Esophagus muscularis mucosa (tissue), 4 donors: ENCODE data around the gene STAMBP. TPM values are rescaled to one million over a fixed set of nuclear protein-coding genes. Genes with fewer than 3 reads are reported as not detected.

ENCODE experiments used
- DNase-seq: peaks from one replicate; pipeline ENCODE4 v3.0.0-alpha.2; 2017; ENCODE audit errors: extremely low spot score
- H3K27ac ChIP-seq, 4 donors: fragments of 200-600 bp; sonication (generic); replicated peaks in 1 of 4; 1 replicate in 3 of 4; 2 replicates in 1 of 4; pipeline ENCODE4 v1.5.1; 2016 to 2019; ENCODE audit warnings: mild to moderate bottlenecking in 1 of 4
- H3K27me3 ChIP-seq, 4 donors: fragments of 200-600 bp; sonication (generic); one replicate each; pipeline versions ENCODE4 v1.5.1 to v1.6.0; 2016 to 2019
- H3K36me3 ChIP-seq, 4 donors: fragments of 200-600 bp; sonication (generic); one replicate each; pipeline ENCODE4 v1.5.1; 2016 to 2019
- H3K4me1 ChIP-seq, 4 donors: fragments of 200-600 bp; sonication (generic); one replicate each; pipeline ENCODE4 v1.5.1; 2016 to 2019
- H3K4me3 ChIP-seq, 4 donors: fragments of 200-600 bp; sonication (generic); 1 replicate in 2 of 4; 2 replicates in 2 of 4; pipeline ENCODE4 v1.5.1; 2016 to 2019; ENCODE audit warnings: mild to moderate bottlenecking in 4 of 4, moderate library complexity in 1 of 4
- H3K9me3 ChIP-seq, 4 donors: fragments of 200-600 bp; sonication (generic); 1 replicate in 3 of 4; 2 replicates in 1 of 4; pipeline ENCODE4 v1.5.1; 2016 to 2019
- EP300 ChIP-seq: sonication (generic); formaldehyde crosslinking; IDR thresholded peaks from one replicate; pipeline ENCODE4 v1.6.1; 2017; ENCODE audit warnings: antibody characterized with exemption
- POLR2A ChIP-seq: fragments of 450-650 bp; IDR thresholded peaks from one replicate; pipeline ENCODE4 v1.6.1; 2017; ENCODE audit warnings: antibody characterized with exemption, moderate library complexity, mild to moderate bottlenecking, low read depth
- POLR2AphosphoS5 ChIP-seq, 2 donors: sonication (generic); formaldehyde crosslinking; IDR thresholded peaks; one replicate each; pipeline ENCODE4 v1.6.1; 2017; ENCODE audit warnings: antibody characterized with exemption in 2 of 2
- WGBS: methylation state at CpG from one replicate; pipeline ENCODE4 v1.1.5; 2018; 5-methylcytosine and 5-hydroxymethylcytosine counted together
- intact Hi-C: fragments of 100-400 bp; cut with DNase I; formaldehyde crosslinking; loops from one replicate; pipeline ENCODE4 v1.15.1; 2023
- total RNA-seq, 4 donors: library from RNA; depleted of rRNA; stranded (reverse); fragments of >200 nt; gene quantifications; one replicate each; pipeline versions ENCODE4 v1.1.0 to v1.2.1, GENCODE V29; 2016
- TF ChIP-seq, protein P1 (sequence below), 3 experiments: fragments of 200-600 bp in 2 of 3; fragments of 450-650 bp in 1 of 3; sonication (generic) in 2 of 3; IDR thresholded peaks; one replicate each; pipeline ENCODE4 v1.5.1; 2017 to 2019; ENCODE audit warnings: antibody characterized with exemption in 3 of 3, mild to moderate bottlenecking in 2 of 3, moderate library complexity in 1 of 3

The STAMBP gene
- total RNA-seq, 4 donors from 2014 or later = 32.3 to 73.8 (median 34.1) TPM

DNA sequence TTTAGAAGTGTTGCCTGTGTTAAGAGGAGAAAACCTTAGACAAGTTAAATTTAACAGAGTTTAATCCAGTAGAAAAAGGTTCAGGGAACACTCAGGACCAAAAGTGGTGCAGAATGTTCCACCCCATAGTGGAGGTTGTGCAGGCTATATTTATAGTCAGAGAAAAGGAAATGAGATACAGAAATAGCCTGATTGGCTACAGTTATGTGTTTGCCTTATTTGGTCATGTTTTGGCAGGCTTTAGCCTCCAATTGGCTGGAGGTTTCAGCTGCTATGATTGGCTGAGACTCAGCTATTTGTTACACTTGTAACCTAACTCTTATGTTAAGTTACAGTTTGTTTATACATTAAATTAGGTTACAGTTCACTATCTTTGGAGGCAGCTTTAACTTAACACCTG, 4.2 kb downstream of the STAMBP start:
- peak overlapping the region; percentile 51 to 98 (median 94) for H3K27ac ChIP-seq
- intact Hi-C loops = no loop called here
- peaks cover 0 to 45% (median 17%) of the 10 kb centered on the region in 4 donors for H3K36me3 ChIP-seq

DNA sequence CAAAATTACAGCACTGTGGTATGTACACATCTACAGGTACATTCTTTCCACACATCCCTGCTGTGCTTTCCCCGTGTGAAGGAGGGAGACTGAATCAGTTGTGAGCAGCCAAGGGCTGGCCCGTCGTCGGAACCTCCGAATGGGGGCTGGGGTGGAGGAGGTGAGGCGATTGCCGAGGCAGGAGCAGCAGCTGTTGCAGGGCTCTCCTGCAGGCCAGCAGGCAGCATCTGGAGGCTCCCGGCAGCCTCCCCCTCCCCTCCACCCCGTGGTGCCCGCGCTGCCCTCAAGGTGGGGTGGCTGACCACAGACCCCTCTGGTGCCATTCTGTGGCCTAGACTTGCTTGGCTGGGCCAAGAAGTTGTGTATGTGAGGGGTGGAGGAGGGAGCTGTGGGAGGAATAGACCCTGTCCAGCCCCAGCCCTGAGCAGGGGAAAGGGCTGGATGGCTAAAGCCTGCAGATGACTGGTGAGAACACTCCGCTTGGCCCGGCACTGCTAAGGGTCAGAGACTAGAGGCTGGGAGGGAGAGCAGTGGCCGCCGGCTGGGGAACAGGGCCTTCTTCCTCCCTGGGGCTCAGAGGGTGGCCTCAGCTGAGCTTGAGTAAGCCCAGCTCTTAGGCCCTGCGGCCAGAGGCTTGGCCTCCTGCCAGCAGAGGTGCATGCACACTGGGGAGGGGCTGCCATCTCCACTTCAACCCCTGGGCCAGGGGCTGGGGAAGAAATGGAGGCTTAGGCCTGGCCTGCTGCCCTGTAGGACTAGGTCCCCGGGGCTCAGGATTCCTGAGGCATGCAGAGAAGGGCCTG, 7.6 kb downstream of the STAMBP start:
- DNase-seq = no peak
- TF ChIP-seq EP300 (no peak), POLR2AphosphoS5 (IDR thresholded peaks at IDR 0.05) (peak in 1 of 2 donors; percentile 18)
- Histone ChIP-seq H3K9me3 (no peaks in the 10 kb centered on the region), H3K27ac (peak overlapping the region; percentile 75 to 93 (median 86)), H3K4me1 (peaks cover 13 to 60% (median 58%) of the 10 kb centered on the region in 4 donors), H3K27me3 (no peaks in the 10 kb centered on the region), H3K36me3 (peaks cover 0 to 45% (median 17%) of the 10 kb centered on the region in 4 donors), H3K4me3 (peak overlapping the region in 2 of 4 donors; percentile 18 to 25)
- WGBS = 67% methylated on average over 5 of the region's 17 CpGs
- intact Hi-C loops = loop anchor here (5.0 kb wide), 1 partner anchor 56 kb away; the partner anchor contains the start of gene ACTG2

More for the DNA sequence above, 4.2 kb downstream of the STAMBP start:
- DNase-seq = no peak
- no peaks in the 10 kb centered on the region for H3K27me3 ChIP-seq
- peak; percentile 51 to 77 for TF ChIP-seq POLR2AphosphoS5 (IDR thresholded peaks at IDR 0.05)
- TF ChIP-seq POLR2A = no peak
- H3K4me3 ChIP-seq = no peak overlapping the region
- no peaks in the 10 kb centered on the region for H3K9me3 ChIP-seq
- peaks cover 9 to 65% (median 63%) of the 10 kb centered on the region in 4 donors for H3K4me1 ChIP-seq

DNA sequence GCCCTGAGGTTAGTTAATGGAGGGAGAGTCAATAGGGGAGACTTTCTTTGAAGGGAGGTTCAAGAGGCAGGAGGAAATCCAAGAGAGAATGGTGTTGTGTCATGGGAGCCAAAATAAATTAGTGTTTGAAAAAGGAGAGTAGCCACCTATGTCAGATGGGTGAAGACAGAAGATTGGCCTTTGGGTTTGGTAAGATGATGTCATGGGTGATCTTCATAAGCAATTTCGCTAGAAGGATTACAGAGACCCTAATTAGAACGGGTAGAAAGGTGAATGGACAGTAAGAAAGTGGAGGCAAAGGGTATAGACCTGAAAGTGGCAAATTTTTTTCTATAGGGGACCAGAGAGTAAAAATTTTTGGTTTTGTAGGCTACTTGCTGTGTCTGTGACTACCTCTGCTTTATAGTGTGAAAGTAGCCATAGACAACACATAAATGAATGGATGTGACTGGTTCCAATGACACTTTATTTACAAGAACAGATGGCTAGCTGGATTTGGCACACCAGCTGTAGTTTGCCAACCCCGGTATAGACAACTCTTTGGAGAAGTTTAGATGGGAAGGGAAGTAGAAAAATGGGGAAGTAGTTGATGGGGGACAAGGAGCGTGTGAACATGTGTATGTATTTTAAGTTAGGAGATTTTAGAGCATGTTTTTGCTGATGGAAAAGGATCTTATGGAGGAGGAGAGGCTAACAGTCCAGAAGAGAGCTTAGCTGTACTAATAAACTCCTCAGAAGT, 9.3 kb downstream of the STAMBP start:
- TF ChIP-seq, protein P1, sequence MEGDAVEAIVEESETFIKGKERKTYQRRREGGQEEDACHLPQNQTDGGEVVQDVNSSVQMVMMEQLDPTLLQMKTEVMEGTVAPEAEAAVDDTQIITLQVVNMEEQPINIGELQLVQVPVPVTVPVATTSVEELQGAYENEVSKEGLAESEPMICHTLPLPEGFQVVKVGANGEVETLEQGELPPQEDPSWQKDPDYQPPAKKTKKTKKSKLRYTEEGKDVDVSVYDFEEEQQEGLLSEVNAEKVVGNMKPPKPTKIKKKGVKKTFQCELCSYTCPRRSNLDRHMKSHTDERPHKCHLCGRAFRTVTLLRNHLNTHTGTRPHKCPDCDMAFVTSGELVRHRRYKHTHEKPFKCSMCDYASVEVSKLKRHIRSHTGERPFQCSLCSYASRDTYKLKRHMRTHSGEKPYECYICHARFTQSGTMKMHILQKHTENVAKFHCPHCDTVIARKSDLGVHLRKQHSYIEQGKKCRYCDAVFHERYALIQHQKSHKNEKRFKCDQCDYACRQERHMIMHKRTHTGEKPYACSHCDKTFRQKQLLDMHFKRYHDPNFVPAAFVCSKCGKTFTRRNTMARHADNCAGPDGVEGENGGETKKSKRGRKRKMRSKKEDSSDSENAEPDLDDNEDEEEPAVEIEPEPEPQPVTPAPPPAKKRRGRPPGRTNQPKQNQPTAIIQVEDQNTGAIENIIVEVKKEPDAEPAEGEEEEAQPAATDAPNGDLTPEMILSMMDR (IDR thresholded peaks at IDR 0.05) = no peak
- no peak for TF ChIP-seq POLR2A
- TF ChIP-seq POLR2AphosphoS5 (IDR thresholded peaks at IDR 0.05) = no peak
- no peak for TF ChIP-seq EP300
- Histone ChIP-seq H3K27ac (peak overlapping the region; percentile 75 to 93 (median 86)), H3K27me3 (no peaks in the 10 kb centered on the region), H3K36me3 (peaks cover 0 to 35% (median 10%) of the 10 kb centered on the region in 4 donors), H3K4me3 (peak overlapping the region in 1 of 4 donors; percentile 11), H3K4me1 (peaks cover 8 to 60% (median 52%) of the 10 kb centered on the region in 4 donors), H3K9me3 (no peaks in the 10 kb centered on the region)
- no peak for DNase-seq
- WGBS = 70% methylated on average over 4 of the region's 4 CpGs
- intact Hi-C loops = loop anchor here (5.0 kb wide), 1 partner anchor 54 kb away; the partner anchor contains the start of gene ACTG2

DNA sequence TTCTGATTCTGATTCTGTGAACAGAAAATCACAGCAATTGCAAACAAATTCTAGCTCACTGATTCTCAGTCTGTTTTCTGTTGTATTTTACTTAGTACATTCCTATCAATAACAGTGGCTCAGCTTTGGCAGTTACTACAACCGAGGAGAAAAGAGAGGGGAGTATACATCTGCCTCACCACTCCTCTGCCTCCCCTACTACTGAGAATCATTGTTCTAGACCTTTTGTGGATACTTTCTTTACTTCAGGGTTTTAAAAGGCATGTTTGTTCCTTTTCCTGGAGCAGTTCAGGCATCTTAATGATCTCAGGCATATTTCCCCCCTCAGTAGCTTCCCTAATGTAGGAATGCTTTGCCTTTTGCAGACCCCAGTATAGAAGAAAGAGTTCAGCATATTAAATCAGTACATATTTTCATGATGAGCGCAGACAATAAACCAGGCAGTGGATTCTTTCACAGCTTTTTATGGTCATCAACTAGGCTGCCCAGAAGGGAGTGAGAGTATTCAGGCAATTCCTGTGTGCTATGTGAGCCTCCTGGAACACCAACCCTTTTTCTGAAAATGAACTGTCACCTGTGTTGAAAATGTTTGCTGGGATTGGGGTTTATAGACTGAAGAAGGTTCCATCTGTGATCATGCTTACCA, 10.3 kb downstream of the STAMBP start:
- DNase-seq = no peak
- peaks cover 0 to 36% (median 7%) of the 10 kb centered on the region in 4 donors for H3K36me3 ChIP-seq
- no peaks in the 10 kb centered on the region for H3K27me3 ChIP-seq
- H3K27ac ChIP-seq = peak overlapping the region; percentile 75 to 93 (median 86)
- peak overlapping the region in 3 of 4 donors; percentile 11 to 27 (median 18) for H3K4me3 ChIP-seq
- H3K4me1 ChIP-seq = peaks cover 7 to 60% (median 49%) of the 10 kb centered on the region in 4 donors
- 32% methylated on average over 2 of the region's 2 CpGs for WGBS
- intact Hi-C loops = loop anchor here (5.0 kb wide), 1 partner anchor 53 kb away; the partner anchor contains the start of gene ACTG2
- no peaks in the 10 kb centered on the region for H3K9me3 ChIP-seq
- TF ChIP-seq POLR2AphosphoS5 (IDR thresholded peaks at IDR 0.05) (no peak), POLR2A (no peak), EP300 (no peak)
- TF ChIP-seq, protein P1 (IDR thresholded peaks at IDR 0.05) = no peak

DNA sequence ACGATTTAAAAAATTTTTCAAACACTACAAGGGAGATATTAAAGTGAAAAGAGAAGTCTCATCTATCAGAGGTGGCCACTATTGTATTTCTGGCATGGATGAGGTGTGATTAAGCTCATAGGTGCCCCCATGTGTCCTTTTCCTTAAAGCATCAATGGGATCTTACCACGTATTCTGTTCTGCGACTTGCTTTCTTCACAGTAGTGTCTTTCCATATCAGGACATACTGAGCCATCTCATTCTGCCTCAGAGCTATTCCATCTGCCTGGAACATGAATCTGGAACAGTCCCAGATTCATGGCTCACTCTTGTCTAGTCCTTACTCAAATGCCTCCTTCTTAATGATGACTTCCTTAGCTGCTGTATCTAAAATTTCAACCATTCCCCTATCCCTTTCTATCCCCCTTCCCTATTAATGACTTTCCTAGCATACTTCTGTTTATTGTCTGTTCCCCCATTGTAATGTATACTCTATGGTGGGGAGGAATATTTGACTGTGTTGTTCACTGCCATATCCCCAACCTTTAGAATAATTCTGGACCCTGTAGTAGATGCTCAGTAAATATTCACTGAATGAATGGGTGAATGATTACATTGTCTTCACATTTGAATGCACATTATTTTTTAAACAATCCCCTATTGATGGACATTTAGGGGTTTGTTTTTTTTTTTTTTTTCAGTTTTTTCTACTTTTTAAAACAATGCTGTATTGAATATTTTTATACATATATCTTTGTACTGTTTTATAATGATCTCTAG, 11.1 kb downstream of the STAMBP start:
- no peaks in the 10 kb centered on the region for H3K27me3 ChIP-seq
- H3K9me3 ChIP-seq = no peaks in the 10 kb centered on the region
- intact Hi-C loops = loop anchor here (5.0 kb wide), 1 partner anchor 52 kb away; the partner anchor contains the start of gene ACTG2
- H3K27ac ChIP-seq = peak overlapping the region; percentile 75 to 93 (median 86)
- TF ChIP-seq POLR2AphosphoS5 (IDR thresholded peaks at IDR 0.05) (peak; percentile 67), POLR2A (no peak)
- peaks cover under 1 to 39% (median 12%) of the 10 kb centered on the region in 4 donors for H3K36me3 ChIP-seq
- peak overlapping the region in 2 of 4 donors; percentile 18 to 27 for H3K4me3 ChIP-seq
- no peak for DNase-seq
- H3K4me1 ChIP-seq = peaks cover 7 to 61% (median 49%) of the 10 kb centered on the region in 4 donors
- WGBS = 56% methylated on average over 3 of the region's 3 CpGs
